GM12864 (cell line): Measurements from ENCODE around the gene UTP25.

Experiments
- DNase-seq: peaks from one replicate; pipeline ENCODE4 v3.0.0-alpha.2; 2011; ENCODE audit warnings: low read depth
- H3K4me3 ChIP-seq: 2 replicates; pipeline ENCODE4 v1.5.1; 2011; ENCODE audit warnings: mild to moderate bottlenecking, low read depth, low read length, control low read depth
- CTCF ChIP-seq: IDR thresholded peaks from 2 replicates; pipeline ENCODE4 v1.5.1; 2011; ENCODE audit warnings: low read depth, mild to moderate bottlenecking, moderate library complexity, low read length, control low read depth, inconsistent platforms; ENCODE audit errors: missing control alignments

UTP25 gene

GRCh38 chr1:209800984-209801834 is 26.6 kb upstream of the UTP25 start:
- DNase-seq: no peak
- no peak for TF ChIP-seq CTCF
- H3K4me3 ChIP-seq: no peak overlapping the region

- no peak overlapping the region for H3K4me3 ChIP-seq
- DNase-seq: no peak
- TF ChIP-seq CTCF: no peak
These were observed 25.5 kb upstream of the UTP25 start for GRCh38 chr1:209802117-209802779.

- no peak for DNase-seq
- no peak overlapping the region for H3K4me3 ChIP-seq
- no peak for TF ChIP-seq CTCF
These were observed 25.0 kb upstream of the UTP25 start for GRCh38 chr1:209802780-209803152.

GRCh38 chr1:209803568-209803967 is 24.2 kb upstream of the UTP25 start:
- no peak for DNase-seq
- no peak overlapping the region for H3K4me3 ChIP-seq
- no peak for TF ChIP-seq CTCF

DNA sequence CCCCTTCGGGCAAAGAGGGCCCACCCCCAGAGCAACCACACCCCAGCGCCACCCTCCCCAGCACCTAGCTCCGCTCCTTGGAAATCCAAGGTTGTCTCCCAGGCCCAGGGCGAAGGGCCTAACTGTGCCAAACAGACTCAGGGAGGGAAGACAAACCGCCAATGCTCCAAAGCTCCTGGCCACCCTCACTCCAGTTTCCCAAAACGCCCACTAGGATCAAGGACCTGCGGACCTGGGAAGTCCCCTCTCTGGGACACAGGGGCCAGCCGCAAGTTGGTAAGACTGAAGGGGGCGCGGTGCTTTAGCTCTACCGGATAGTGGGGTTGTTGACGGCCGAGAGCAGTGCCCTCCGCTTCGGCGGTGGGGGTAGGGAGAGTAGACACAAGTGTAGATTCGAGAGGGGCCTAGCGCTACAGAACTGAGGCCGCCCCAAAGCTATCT is 22.4 kb upstream of the UTP25 start:
- no peak for TF ChIP-seq CTCF
- no peak for DNase-seq
- no peak overlapping the region for H3K4me3 ChIP-seq

GRCh38 chr1:209805875-209806760 is 21.7 kb upstream of the UTP25 start, which contains the start of gene IRF6:
TSS of gene IRF6 (minus strand) at chr1:209806142. CDS start at chr1:209801413, 4,729 bp downstream.
- no peak for DNase-seq
- H3K4me3 ChIP-seq: peak within 1 kb of the TSS; percentile 39
- no peak for TF ChIP-seq CTCF
